Activated gamma-delta T cell treated with Interleukin-2 at 50 U/mL for 16 hours (primary cell): ENCODE data around the gene TMEM8B.
A peak's percentile ranks its signal among the peaks of the same experiment; 100 is the strongest.
"Not testable (repeated sequence)": the region's sequence is repeated elsewhere in the genome, so short reads cannot be mapped to it uniquely, and the experiment has no call there.

Experiments
- DNase-seq: peaks from one replicate; pipeline ENCODE4 v3.0.0-alpha.2; 2020

The TMEM8B gene

DNA sequence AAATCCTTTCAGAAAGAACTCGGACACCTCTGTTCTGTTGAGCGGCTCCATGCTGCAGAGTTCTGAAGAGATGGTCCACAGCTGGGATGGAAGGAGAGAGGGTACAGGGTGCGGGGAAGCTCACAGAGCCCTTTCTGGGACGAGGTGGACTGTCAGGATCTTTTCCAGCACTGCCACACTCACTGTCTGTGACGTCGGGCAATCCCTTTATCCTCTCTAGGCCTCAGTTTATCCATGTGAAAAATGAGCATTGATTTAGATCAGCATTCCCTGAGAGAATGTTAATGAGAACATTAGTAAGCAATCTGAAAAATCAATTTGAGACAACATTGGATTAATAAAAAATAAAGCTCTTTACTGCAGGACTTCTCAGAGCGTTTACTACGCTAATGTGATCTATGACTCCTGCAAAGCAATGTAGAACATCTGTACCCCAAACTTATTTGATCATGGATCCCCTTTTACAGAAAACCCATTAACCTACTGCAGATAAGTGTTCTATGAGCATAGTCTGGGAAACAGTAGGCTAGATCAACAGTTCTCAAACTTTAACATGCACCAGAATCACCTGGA is 41.4 kb downstream of the TMEM8B start, which contains the start of gene OR13J1:
Gene OR13J1 (minus strand): TSS at position 51 of the 573 bp plus-strand sequence. CDS start 0 bp downstream, at position 51.
- no peak for DNase-seq

DNA sequence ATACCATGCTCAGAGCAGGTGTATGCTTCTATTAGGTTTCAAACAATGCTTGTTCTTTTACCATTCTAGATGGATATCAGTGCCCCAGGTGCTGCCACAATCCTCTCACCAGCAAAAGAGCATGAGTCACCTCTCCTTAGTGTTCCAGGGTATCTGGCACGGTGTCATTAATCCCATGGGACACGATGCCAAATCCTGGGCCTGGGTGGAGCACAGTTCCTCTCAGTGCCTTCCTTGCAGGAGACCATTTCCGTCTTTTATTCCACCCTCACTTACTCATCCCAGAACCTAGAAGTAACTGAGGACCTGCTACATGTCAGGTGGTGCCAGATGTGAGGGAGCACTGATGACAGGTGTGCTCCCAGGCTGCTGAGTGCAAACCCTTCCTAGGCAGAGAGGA is 42.5 kb downstream of the TMEM8B start:
- no peak for DNase-seq

DNA sequence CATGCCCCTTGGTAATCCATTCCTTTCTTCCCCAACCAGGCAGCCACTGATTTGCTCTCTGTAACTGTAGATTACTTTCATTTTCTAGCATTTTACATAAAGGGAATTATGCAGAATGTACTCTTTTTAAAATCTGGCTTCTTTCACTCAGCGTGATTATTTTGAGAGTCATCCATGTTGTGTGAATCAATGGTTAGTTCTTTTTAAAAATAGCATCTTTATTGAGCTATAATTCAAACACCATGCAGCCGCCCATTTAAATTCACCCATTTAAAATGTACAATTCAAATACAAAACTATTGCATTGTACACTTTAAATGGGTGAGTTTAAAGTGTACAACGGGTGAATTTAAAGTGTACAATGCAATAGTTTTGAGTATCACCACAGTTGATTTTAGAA is 43.5 kb downstream of the TMEM8B start:
- DNase-seq = no peak

DNA sequence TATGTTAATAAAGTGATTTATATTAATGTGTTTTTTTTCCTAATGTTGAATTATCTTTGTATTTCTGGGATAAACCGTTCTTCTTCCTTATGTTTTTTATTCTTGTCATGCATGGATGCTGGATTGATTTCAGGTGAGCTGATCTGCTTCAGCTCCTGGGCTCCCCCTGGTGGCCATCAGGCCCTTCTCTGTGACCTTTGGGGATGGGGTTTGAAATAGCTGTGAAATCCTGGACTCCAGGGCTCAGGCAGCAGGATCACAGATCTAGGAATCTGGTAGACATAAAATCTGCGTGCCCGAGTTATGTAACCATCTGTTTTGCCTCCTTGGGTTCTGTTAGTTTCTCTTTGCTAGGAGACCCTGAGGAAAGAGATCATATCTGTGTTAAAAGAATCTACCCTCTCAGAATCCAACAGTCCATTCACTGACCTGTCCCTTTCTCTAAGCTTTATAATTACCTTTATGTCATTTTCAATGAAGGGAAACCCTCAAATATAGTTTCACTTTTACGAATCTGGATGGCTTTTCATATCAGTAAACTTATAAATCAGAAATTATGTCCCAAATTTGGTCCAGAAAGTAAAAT is 53.3 kb downstream of the TMEM8B start:
- peak; percentile 85 for DNase-seq

DNA sequence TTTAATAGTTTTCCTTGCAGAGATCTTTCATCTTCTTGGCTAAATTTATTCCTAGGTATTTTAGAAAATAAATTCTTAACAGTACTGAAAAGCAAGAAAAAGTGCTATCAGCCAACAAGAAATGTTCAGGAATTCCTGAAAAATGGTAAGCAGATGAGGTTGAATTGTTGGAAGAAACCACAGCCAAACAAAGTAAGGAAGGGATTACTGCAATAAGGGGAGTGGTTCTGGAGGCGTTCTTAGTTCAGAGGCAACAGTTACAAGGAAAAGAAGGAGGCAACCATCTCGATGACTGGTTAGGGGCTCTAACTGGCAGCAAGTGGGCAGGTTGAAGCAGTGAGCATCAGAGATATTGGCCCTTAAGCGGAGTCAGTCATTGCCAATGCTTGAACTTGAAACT is 54.0 kb downstream of the TMEM8B start:
- no peak for DNase-seq

DNA sequence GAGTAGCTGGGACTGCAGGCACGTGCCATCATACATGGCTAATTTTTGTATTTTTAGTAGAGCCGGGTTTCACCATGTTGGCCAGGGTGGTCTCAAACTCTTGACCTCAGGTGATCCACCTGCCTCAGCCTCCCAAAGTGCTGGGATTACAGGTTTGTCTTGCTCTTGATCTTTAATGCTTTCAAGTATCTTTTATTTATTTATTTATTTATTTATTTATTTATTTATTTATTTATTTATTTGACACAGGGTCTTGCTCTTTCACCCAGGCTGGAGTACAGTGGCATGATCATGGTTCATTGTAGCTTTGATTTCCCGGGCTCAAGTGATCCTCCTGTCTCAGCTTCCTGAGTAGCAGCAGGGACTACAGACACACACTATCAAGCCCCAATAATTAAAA is 55.9 kb downstream of the TMEM8B start:
- DNase-seq = not testable (repeated sequence)

DNA sequence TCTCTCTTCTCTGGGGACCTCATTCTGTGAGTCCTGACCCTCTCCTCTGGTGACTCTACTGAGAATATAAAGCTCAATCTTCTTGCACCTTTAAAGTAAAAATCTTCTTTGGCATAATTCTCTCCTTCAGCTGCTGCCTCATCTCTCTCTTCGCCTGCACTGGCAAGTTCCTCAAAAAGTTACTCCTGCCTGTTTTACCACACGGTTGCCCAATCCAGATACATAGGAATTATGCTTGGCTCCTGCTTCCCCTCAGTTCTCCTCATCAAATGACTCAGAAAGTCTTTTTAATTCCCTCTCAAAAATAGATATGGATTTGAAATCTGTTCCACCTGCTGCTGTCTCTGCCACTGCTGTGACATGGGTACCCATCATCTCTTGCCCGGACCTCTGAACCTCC is 62.6 kb downstream of the TMEM8B start:
- DNase-seq = no peak

DNA sequence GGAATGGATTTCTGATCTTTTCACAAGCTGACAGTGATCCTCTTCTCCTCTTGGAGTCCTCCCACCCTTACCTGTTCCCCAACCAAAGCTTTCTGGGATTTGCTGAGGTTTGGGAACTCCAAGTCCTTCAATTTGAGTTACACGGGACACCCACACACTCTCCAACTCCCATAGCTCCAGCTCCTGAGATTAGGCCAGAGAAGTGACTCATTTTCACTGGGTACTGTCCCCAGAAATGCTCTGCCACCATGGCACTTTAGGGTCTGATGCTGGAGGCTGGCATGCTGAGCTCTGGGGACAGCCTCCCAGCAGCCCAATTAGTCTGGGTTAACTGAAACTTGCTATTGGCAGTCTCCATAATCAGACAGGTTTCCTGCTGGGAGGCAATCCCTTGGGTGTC is 63.0 kb downstream of the TMEM8B start:
- no peak for DNase-seq

DNA sequence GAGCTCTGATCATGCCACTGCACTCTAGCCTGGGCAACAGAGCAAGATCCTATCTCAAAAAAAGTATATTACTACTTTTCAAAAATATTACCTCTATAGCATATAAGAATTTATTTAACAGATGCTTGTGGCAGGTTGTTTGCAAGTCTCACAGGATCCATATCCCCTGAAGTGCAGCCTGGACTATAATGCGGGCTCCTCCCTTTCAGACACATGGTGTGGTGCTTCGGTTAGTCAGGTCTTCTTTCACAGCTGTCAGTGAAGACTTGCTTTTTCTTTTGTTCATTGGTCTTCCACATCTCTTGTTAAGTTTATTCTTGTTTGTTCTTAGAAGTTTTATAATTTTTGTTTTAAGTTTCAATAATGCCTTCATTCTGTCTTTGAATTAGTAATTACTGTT is 67.5 kb downstream of the TMEM8B start:
- DNase-seq = no peak

DNA sequence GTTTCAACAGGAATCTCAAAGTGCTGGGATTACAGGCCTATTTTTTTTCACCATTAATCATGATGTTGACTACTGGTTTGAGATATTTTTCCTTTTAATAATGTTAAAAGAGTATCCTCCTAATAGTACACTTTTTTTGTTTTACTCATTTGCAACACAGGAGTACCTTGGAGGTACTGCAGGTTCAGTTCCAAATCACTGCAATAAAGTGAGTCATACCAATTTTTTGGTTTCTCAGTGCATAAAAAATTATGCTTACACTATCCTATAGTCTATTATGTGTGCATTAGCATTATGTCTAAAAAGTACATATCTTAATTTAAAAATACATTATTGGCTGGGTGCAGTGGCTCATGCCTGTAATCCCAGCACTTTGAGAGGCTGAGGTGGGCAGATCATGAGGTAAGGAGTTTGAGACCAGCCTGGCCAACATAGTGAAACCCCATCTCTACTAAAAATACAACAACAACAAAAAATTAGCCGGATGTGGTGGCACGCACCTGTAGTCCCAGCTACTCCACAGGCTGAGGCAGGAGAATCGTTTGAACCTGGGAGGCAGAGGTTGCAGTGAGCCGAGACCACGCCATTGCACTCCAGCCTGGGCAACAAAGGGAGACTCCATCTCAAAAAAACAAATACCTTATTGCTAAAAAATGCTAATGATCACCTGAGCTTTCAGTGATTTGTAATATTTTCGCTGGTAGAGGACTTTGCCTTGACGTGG is 68.5 kb downstream of the TMEM8B start:
- DNase-seq = not testable (repeated sequence)

DNA sequence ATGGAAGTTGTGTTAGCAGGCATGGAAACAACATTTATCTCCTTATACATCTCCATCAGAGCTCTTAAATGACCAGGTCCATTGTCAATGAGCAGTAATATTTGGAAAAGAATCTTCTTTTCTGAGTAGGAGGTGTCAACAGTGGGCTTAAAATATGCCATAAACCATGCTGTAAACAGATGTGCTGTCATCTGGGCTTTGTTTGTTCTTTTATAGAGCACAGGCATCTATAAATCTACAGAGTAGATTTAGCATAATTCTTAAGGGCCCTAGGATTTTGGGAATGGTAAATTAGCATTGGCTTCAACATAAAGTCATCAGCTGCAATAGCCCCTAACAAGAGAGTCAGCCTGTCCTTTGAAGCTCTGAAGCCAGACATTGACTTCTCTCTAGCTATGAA is 69.3 kb downstream of the TMEM8B start:
- no peak for DNase-seq

DNA sequence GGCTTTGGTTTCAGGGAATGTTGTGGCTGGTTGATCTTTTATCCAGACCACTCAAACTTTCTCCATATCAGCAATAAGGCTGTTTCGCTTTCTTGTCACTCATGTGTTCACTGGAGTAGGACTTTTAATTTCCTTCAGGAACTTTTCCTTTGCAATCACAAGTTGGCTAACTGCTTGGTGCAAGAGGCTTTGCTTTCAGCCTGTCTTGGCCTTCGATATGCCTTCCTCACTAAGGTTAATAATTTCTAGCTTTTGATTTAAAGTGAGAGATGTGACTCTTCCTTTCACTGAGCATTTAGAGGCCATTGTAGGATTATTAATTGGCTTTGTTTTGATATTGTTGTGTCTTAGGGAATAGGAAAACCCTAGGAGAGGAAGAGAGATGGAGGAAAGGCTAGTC is 70.0 kb downstream of the TMEM8B start:
- DNase-seq = no peak

DNA sequence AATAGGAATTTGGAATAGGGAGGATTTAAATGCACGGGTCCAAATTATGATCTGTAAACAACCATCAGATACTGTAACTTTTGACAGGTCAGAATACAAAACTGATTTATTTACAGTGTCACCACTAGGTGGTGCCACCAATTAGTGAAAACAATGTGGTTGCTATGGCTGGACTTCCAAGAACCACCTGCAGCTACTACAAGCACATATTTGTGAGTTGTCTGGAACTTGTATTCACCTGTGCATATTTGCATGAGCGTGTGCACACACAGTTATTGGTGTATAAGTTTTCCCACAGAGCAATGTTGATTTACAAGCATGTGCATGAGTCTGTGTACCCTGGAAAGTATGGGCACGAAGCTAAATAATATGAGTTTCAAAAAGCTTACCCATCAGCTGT is 74.0 kb downstream of the TMEM8B start:
- DNase-seq = peak; percentile 23

DNA sequence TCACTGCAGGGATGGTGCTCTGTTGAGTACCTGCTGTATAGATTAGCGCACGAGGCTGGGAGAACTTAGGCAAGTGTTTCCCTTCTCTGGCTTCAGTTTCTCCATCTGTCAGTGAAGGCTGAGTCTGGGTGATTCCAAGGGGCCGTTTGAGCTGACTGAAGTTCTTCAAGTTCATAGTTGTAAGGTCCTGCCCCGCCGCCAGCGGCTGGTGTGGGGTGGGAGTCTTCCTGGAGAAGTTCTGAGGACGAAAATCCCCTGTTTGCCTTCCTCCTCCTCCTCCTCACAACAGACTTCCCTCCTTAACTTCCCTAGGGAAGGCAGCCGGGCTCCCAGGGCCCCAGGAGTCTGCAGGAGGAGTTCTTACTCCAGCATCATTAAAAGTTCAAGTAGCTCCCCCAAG is 75.3 kb downstream of the TMEM8B start:
- DNase-seq = no peak

DNA sequence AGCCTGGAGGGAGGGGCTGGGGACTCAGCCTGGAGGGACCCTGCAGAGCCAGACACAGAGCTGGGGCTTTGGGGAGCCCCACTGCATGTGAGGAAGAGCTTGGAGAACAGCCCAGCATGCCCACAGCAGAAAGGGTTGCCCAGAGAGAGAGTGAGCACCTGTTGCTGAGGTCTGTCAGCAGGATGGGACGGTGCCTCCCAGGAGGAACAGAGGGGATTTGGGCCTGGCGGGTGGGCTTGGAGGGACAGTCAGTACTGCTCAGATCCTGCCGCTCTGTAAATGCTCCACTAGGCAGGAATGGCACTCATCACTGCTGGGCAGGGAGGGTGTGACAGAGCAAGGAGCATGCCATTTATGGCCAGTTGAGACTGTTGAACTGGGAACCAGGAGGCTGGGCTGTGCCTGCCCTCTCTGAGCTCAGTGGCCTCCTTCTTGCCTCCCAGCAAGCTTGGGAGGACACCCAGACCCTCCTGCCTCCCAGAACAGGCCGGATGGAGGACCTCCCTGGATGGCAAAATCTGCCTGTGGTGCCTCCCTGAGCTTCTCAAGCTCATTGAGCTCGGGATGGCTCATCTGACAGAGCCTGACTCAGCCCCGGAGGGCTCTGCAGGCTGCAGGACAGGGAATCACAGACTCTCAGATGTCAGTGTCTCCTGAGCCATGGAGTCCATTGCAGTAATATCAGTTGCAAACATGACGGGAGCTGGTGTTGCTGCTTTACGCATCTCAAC is 76.2 kb downstream of the TMEM8B start:
- DNase-seq = no peak

DNA sequence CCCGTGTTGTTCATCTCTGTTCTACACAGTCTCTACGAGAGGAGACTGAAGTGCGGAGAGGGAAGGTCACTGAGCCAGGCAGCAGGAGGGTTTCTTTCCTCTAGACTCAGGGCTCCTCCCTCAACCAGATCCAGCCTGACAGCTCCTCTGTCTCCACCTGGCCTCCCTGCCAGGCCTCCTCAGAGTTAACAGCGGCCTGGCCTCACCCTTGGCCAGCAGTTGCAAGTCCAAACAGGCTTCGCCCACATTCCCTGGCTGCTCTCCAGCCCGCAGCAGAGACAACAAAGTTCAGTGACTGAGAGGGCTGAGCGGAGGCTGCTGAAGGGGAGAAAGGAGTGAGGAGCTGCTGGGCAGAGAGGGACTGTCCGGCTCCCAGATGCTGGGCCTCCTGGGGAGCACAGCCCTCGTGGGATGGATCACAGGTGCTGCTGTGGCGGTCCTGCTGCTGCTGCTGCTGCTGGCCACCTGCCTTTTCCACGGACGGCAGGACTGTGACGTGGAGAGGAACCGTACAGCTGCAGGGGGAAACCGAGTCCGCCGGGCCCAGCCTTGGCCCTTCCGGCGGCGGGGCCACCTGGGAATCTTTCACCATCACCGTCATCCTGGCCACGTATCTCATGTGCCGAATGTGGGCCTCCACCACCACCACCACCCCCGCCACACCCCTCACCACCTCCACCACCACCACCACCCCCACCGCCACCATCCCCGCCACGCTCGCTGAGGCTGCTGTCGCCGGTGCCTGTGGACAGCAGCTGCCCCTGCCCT is 77.1 kb downstream of the TMEM8B start, which contains the start of gene HRCT1:
Gene HRCT1 (plus strand): TSS at position 291 of the 768 bp plus-strand sequence. CDS start 86 bp downstream, at position 377.
- no peak for DNase-seq

DNA sequence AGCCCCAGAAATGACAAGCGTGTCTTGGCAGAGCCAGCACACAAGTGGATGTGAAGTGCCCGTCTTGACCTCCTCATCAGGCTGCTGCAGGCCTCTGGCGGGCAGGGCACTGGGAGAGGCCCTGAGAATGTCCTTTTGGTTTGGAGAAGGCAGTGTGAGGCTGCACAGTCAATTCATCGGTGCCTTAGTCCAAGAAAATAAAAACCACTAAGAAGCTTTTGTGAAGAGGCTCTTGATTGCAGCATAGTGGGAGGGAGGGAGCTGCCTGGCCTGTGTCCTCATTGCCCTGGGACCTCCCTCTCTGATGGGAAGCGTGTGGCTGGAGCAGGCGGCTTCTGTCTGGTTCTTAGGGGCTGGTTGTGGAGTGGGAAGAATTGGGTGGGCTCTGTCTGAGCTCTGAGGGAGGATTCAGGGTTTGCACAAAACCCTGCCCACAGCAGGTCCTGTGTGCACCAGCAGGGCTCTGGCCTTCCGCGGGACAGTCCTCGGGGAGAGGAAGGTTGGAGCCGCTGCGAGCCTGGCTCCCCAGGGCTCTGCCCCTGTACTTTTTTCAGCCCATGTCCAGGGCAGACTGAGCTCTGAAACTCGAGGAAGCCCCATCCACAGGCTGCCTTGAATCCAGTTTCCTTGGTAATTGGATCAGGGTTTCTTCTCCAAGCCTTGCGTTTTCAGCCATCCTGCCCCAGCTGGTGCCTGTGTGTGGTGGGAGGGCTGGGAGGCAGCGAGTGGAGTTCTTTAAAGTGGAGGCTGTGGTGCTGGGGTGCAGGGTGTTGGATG is 78.1 kb downstream of the TMEM8B start:
- no peak for DNase-seq

DNA sequence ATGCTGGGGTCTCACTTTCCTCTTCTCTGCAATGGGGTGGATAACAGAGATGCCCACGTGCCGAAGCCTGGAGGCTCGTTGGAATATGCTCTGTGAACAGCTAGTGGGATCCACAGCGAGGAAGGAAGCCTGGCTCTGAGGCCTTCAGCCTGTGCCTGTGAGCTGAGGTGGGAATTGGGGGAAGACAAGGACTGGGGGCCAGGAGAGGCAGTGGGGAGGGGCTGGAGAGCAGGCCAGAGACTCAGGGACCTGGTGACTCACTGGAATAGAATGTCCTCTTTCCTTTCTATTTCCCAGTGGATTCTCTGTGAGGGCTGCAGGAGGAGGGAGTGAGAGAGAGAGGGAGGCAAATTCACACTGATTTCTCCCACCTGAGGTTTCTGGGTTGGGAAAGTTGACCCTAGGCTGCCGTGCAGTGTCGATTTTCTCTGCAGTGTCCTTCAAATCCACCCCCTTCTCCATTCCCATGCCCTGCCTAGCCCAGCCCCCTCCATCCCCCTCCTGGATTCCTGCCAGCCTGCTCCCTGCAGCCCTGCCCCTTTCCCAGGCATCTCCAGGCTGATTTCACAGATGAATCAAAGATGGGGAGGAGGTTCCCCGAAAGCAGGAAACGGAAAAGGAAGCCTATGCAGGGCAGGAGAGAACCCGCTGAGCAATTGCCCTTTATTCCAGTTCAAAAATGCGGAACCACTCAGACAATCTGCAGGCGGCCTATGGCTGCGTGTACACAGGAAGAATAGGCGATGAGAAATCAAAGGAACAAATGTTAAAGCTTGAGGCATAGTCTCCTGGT is 78.9 kb downstream of the TMEM8B start:
- DNase-seq = no peak

DNA sequence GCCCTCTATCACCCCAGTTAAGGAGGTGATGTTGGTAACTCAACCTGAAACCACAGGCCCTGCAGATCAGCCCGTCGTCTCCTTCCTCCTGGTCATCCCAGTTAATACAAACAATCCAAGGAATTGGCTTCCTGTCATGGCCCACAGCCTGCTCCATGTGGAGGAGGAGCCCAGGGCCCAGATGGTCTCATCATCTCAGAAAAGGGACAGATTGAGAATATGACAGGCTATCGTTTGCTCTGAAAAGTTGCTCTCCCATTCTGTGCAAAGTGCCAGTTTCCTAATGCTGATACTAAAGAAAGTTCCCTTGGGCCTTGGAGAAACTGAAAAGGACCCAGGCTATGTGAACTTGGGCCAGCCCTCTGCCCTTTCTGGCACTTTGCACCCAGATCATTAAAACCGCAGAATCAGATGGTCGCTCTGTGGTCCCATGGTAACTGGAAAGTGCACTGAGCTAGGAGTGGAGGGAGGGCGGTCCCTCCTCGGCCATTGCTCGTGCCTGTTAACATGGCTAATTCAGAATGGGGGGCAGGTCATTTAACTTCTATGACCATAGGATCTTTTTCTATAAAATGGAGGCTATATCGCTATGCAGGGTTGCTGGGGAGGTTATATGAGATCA is 79.6 kb downstream of the TMEM8B start:
- no peak for DNase-seq

DNA sequence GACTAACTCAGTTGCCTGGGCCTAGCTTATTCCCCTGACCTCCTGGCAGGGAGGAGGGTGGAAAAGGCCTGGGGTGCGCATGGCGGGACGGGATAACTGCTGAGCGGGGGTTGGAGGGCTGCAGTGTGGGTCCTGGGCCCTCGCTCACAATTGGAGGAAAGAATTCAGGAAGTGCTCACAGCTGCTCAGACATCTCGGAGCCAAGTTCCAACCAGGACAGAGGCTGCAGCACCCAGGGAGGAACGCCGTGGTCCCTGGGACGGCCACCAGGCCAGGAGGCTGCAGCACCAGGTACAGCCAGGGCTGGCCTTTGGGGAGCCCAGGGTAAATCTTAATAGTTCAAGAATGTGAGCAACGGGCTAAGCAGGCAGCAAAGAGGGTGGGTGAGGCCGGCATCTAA is 80.2 kb downstream of the TMEM8B start, which contains the start of gene SPAAR:
Gene SPAAR (plus strand): TSS at position 217 of the 400 bp plus-strand sequence. CDS start 974 bp downstream, outside the sequence.
- DNase-seq = no peak
